GM12873 (cell line): ENCODE results near the gene EEA1.

Experiments
- TF ChIP-seq, protein P1 (sequence below): IDR thresholded peaks from 2 replicates; pipeline ENCODE4 v1.5.1; 2012; ENCODE audit warnings: low read depth, mild to moderate bottlenecking, moderate library complexity, low read length, control low read depth; ENCODE audit not compliant: insufficient read depth; ENCODE audit errors: missing control alignments

EEA1 gene

DNA sequence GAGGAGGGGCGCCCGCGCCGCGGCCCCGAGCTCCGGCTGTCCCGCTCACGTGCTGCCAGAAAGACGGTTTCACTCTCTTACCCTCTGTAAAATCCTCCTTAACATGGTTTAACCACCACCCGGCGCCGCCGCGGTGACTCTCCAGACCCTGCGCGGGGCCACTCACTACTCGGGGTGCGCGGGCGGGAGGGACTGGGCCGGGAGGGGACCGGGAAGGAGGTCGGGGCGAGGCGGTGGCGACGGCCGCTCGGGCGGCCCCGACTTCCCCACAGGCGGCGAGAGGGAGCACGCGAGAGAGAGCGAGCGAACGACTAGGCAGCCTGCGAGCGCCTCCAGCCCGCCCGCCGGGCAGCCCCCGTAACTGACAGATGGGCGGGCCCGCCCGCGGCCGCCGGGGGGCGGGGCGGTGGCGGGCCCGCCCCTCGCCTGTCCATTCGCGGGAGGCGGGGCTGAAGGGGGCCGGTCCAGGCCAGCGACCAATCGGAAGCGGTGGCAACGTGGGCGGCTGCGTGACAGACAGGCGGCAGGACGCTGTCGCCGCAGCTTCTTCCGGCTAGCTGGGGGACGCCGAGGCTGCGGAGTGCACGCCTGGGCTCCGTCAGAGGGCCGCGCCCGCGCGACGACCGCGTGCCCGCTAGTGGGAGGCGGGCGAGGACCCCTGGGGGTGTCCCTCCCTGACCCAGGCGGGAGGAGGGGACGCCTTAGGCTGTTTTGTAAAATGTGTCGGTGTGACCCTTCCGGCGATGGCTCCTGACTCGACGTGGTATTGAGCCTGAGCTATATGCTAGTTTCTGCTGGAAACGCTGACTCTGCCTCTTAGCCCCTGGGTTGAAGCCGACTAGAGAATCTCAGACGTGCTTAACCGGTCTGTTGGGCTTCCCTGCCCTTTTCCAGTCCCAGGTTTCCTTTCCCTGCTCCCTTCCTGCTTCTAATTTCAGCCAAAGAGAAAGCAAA is at the start of gene EEA1:
Gene EEA1, minus strand, starts transcription at position 334 of the 954 bp plus-strand sequence. Its CDS starts 229 bp downstream, at position 105.
- TF ChIP-seq, protein P1, sequence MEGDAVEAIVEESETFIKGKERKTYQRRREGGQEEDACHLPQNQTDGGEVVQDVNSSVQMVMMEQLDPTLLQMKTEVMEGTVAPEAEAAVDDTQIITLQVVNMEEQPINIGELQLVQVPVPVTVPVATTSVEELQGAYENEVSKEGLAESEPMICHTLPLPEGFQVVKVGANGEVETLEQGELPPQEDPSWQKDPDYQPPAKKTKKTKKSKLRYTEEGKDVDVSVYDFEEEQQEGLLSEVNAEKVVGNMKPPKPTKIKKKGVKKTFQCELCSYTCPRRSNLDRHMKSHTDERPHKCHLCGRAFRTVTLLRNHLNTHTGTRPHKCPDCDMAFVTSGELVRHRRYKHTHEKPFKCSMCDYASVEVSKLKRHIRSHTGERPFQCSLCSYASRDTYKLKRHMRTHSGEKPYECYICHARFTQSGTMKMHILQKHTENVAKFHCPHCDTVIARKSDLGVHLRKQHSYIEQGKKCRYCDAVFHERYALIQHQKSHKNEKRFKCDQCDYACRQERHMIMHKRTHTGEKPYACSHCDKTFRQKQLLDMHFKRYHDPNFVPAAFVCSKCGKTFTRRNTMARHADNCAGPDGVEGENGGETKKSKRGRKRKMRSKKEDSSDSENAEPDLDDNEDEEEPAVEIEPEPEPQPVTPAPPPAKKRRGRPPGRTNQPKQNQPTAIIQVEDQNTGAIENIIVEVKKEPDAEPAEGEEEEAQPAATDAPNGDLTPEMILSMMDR = peak; percentile 33

DNA sequence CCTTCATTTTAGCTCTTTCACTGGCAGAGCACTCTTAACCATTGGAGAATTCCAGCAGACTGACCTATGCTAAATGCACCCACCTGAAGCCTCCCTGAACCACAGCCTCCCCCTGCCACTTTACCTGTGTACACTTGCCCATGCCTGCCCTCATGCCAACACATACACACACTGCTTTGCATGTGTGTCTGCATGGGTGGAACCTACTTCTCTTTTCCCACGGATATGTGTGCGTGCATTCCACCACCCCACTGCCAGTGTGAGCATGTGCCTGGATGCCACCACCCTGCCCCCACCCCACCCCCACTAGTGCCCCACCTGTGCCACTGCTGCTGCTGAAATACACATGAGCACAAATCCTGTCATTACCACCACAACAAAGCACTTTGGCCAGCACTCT is 49.5 kb upstream of the EEA1 start:
- TF ChIP-seq, protein P1 = no peak

DNA sequence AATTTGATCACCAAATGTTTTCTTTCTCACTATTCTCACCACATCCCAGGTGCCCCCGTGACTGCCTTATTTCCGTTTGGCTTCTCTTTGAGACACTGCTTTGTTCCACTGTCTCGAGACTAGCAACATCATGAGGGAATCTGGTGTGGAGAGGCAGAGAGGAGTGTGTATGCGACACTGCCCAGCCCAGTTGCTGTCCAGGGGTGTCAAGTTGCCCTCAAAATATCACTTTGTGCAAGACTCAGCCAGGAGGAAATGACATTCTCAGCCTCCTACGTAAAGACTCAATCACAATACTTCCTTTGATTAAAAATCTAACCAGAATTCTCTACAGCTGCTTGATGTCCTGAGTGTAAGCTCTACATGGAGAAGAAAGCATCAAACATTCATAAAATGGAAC is 48.2 kb upstream of the EEA1 start:
- TF ChIP-seq, protein P1 = no peak

DNA sequence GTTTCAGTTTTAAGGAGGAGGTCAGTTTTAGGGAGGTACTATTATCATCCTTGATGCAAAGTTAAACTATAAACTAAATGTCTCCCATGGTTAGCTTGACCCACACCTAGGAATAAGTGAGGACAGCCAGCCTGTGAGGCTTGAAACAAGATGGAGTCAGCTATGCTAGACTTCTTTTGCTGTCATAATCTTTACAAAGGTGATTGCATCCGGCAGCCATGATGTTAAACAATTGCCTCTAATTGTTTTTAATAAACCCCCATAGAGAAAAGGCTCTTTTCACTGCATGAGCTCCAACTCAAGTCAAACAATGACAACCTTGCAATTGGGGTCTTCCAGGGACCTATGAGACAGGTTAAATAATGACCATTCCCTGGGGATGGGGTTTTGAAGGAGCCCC is 45.7 kb upstream of the EEA1 start:
- TF ChIP-seq, protein P1 = no peak

DNA sequence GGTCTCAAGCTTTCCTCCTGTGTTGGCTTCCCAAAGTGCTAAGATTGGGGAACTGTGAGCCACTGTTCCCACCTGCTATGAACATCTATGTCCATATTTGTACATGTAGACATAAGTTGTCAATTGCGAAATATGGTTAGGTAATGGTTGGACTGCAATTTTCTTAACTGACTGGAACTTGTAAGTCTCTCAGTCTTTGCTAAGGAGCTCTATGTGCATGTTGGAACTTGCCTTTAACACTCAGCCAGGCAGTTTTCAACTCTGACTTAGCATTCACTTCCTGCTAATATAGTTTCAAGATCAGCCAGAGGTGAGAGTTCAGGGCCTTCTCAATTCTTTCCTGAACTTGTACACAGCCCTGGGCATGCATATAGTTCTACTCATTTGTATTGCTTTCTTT is 44.5 kb upstream of the EEA1 start:
- TF ChIP-seq, protein P1 = no peak

DNA sequence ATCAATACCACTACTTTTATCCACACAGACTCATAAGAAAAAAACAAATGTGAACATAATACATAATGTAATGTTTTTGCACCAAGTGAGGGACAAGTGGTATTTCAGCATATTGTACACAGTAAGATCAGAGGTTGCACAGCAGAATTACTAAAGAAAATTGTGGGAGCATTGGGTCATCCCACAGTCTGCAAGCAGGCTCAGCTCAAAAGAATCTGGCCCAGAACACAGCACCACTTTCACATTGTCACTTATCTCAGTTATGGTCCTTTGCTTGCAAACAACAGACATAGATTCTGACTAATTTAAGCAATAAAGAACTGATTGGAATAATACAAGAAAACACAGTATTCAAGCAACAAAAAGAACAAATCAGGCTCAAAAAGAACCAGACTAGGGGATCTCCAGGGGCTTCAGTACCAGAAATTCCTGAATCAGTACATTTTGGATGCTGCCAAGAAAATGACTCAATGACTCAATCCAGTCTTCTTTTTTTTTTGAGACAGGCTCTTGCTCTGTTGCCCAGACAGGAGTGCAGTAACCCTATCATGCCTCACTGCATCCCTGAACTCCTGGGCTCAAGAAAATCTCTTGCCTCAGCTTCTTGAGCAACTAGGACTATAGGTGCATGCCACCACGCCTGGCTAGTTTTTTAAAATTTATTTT is 42.9 kb upstream of the EEA1 start:
- TF ChIP-seq, protein P1 = no peak

DNA sequence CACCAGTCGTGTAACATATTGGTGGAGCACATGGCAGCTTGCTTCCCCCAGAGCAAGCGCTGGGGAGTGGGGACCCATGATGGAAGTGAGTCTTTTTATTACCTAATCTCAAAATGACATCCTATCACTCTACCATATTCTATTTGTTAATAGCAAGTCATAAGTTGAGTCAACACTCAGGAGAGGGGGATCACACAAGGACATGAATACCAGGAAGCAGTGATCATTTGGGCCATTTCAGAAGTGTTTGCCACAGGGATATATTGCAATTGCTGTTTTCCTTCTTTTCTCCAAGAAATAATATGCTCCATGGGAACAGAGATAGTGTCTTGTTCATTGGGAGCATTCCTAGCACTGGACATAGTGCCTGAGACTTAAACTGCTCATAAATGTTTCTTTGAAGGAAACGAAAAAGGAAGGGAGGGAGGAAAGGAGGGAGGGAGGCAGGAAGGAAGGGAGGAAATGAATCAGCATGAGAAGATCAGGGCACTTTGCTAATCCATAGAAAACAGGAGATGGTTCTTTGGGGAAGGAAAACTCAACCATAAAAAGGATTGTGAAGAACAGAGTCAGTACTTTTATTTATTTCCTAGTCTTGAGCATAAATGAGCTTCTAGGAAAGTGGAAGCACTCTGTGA is 39.2 kb upstream of the EEA1 start:
- TF ChIP-seq, protein P1 = no peak
